Measurements from ENCODE around the gene MRPS35.

Gene MRPS35

DNA sequence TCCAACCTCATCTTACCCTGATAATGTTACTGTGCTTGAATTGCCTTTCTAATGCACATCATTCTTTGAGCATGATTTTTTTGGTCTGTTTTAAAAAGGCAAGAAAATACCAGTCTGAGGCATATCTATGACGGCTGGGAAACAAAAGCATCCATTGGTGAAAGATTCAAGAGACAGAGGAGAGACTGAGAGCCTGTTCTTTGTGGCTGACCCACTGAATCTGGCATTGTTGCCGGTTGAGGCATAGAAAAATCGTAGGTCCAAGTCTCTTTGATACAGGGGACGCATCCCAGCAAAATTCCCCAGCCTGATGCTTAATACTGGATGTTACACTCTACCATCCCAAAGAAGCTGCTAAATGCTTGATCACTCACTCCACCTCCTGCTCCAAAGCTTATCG lies 66.5 kb downstream of the MRPS35 start:
- DNase-seq = no peak

DNA sequence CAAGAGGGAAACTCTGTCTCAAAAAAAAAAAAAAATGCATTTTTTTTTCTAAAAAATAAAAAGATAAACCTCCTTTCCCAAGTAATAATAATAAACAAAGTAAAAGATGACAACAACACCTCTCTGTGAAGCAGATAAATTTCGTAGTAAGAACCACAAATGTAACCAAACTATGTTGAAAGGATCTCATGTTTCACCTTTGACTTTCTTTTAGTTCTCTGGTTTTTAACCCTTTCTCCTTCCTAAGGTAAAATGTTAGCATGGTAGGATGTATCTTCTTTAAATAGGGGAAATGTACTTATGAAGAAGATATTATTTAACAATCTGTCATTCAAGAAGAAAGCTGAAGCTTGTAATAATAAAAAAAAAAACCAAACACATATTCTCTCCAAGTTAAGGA lies 67.6 kb downstream of the MRPS35 start:
- no peak for DNase-seq

DNA sequence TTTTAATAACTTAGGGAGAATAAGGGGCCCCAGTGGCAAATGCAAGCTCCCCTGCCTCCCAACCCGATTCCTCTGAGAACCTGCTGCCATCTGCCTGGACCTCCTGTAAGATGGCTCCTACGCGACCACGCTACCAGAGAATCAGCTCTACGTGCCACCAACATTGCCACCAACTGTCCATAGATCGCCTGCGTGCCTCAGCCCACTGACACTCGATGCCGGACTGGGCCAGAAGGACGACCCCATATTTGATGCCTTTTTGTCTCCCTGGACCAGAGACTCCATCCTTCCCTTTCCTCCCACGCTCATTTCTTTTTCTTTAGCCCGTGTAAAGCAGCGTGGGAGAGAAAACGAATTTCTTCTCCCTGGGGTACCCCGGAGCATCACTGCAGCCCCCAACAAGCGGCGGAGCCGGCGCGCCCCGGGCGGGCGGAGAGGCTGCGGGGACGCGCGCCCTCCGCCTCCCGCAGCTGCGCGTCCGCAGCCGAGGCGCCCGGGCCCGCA lies 68.8 kb downstream of the MRPS35 start:
- peak; percentile 16 for DNase-seq

DNA sequence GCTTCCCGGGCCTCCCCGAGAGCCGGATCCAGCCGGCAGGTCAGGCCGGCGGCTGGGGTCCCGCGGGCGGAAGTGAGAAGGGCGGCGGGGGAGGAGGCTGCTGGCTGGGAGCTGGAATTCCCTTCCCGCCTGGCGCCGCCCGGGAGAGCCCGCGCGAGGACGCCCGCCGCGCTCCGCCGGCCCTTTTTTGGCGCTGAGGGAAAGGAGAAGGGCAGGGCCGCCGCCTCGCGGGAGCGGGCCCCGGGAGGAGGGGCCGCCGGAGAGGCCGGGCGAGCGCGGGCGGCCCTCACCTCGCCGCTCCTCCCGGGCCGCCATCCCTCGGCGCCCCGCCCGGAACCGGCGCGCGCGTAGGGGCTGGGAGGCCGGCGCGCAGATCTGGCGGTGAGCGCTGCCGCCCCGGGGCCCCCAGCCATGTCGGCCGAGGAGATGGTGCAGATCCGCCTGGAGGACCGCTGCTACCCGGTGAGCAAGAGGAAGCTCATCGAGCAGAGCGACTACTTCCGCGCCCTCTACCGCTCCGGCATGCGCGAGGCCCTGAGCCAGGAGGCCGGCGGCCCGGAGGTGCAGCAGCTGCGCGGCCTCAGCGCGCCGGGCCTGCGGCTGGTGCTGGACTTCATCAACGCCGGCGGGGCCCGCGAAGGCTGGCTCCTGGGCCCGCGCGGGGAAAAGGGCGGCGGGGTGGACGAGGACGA lies 69.4 kb downstream of the MRPS35 start, which contains the start of the genes KLHL42 and MANSC4:
TSS of gene KLHL42 (plus strand) at position 314 of the 692 bp plus-strand sequence. CDS start at position 412, 98 bp downstream.
TSS of gene MANSC4 (minus strand) at position 317 of the 692 bp plus-strand sequence. CDS start 8,960 bp downstream, outside the sequence.
- peak; percentile 76 for DNase-seq

DNA sequence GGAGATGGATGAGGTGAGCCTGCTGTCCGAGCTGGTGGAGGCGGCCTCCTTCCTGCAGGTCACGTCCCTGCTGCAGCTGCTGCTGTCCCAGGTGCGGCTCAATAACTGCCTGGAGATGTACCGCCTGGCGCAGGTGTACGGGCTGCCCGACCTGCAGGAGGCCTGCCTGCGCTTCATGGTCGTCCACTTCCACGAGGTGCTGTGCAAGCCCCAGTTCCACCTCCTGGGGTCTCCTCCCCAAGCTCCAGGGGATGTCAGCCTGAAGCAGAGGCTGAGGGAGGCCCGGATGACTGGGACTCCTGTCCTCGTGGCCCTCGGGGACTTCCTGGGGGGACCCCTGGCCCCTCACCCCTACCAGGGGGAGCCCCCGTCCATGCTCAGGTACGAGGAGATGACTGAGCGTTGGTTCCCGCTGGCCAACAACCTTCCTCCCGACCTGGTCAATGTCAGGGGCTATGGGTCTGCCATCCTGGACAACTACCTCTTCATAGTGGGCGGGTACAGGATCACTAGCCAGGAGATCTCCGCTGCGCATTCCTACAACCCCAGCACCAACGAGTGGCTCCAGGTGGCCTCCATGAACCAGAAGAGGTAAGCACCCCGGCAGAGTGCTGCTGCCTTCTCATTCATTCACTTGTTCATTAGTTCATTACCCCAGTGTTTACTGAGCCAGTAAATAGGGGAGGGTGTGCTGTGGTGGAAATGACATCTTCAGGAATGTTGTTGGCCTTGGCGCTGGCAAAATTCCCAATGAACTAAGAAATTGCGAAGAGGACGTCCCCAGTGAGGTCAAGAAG lies 70.2 kb downstream of the MRPS35 start:
- peak; percentile 49 for DNase-seq

DNA sequence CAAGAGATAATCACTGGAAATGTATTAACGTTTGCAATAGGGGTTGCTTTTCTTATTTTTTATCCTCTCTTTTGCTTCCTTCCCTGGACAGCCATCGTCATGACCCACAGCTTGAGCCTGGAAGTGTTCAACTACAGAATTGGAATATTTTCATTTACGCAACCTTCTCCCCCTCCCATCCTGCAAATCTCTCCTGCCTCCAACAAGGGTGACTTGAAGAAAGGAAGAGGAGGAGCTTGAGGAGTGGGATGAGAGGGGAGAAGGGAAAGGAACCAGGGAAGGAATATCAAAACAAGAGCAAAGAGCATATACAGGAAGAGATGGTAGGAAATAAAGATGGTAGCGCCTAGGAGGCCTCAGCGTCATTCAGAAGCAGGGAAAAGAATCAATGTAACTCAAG lies 71.0 kb downstream of the MRPS35 start:
- DNase-seq = no peak

DNA sequence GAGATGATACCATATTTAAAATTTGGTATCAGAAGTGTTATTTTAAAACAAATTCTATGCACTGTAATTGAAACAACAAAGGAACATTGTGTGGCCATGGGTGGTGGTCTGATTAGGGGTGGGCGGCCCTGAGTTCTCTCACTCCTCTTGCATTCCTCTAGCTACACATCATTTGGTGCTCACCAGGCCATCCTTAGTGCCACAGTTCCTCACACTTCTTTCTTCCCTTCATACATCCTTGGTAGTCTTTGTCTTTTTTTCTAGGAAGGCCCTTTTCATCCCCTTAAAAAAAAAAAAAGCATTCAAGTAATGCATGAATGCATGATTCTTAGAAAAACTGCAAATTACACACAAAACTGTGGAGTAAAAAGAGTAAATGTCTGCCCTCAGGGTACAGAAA lies 71.8 kb downstream of the MRPS35 start:
- DNase-seq = no peak

DNA sequence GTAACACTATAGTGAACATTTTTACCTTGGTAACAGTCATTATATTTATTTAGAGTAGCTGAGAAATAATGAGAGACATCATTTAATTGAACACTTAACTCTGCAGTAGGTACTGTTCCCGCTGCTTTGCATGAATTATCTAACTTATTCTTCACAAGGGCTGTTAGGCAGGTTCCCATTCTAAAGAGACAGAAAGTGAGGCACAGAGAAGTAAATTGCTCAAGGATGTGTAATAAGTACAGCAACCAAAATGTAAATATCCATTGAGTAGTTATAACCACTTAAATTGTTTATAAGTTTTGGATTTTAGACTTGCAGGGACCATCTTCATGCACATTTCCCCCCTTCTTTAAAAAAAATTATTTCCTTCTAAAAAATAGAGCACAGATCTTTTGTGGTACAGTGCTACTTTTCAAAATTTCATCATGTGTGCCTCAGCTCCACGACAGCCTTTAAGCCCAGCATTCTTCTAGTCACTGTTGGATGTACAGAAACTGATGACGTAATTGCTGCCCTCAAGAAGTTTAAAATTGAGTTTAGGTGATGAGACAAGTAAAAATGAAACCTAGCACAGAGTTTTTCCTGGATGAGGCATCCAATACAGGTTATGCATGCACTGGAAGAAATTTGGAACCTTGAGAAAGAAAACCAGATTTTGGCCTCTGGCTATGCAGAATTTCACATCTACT lies 75.4 kb downstream of the MRPS35 start:
- DNase-seq = no peak

DNA sequence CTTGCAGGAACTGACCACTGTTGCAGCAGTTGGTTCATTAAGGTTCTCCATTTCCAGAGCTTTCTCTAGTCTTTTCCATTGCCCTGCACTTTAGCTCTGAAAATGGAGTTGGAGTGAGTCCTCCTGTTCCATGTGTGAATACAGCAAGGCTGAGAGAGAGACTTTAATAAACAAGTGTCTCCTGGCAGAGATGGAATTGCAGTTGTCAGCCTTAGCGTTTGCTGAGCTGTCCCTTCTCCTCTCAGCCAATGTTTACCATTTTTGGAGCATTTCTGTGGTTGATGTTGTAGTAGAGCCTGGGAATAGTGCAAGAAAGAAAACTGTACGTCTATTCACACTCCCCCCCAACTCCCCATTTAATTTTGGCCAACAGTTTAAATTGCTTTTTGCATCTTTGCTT lies 76.9 kb downstream of the MRPS35 start:
- DNase-seq = no peak

DNA sequence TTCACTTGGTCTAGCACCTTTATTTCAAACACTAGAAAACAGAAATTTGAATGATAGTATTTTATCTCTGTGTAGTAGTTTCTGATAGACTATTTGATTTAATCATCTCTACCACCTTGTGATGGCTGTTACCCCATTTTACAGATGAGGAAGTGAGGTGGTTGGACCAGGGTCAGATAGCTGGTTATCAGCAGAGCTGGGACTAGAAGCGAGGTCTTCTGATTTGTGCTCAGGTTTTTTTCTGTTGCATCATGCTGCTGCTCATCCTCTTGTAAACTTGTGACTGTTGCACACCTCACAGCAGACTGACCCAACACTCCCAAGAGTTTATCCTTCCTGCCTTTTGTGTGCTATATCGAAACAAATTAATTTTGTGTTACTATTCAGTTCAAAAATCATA lies 79.5 kb downstream of the MRPS35 start:
- DNase-seq = no peak

DNA sequence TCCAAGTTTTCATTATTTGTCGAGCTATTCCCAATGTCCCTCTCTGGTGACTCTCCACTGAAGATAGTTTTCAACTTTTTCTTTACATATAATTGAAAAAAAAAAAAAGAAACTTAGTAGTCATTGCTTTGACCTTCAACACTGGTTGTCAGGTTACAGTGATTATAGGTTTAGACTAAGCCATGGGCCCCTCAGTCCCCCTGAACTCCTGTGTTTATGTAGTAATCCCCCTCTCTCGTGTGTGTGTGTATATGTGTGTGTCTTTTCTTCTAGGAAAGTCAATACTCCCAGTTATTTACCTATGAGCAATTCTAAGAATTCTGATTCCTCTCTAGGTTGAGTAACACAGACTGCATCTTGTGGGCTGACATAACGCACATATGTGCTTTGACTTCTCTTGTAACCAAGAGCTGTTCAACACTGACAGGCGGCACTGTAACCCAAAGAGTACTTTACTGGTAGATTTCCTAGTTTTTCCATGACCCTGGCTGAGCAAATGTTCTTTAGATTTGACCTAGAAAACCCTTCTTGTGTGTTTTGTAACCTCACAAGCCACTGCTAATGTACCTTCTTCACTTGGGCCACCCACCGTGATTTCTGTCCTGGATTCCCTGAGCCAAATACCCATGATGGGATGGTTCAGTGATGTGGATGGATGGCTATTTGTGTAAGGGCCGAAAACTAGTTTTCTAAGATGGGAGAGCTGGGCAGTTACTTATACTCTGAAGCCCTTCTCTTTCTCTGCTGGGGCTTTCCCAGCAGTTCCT lies 84.4 kb downstream of the MRPS35 start:
- no peak for DNase-seq

DNA sequence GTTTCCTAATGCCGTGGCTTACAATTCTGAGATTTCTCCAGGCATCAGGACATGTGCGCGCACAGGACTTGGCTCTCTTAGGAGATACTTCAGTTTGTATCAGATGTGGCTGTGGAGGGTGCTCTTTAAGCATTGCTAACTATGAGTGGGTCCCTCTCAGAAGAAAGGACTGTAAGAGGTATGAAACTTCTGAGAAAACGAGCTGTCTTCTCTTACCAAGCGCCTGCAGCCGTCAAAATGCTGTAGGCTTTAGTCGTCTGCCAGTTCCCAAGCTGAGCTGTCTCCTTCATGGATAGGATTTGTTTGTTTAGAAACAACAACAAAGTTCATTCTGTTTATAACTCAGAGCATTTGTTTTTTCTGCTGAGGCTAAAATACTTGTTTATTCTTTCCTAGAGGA lies 85.5 kb downstream of the MRPS35 start:
- no peak for DNase-seq

DNA sequence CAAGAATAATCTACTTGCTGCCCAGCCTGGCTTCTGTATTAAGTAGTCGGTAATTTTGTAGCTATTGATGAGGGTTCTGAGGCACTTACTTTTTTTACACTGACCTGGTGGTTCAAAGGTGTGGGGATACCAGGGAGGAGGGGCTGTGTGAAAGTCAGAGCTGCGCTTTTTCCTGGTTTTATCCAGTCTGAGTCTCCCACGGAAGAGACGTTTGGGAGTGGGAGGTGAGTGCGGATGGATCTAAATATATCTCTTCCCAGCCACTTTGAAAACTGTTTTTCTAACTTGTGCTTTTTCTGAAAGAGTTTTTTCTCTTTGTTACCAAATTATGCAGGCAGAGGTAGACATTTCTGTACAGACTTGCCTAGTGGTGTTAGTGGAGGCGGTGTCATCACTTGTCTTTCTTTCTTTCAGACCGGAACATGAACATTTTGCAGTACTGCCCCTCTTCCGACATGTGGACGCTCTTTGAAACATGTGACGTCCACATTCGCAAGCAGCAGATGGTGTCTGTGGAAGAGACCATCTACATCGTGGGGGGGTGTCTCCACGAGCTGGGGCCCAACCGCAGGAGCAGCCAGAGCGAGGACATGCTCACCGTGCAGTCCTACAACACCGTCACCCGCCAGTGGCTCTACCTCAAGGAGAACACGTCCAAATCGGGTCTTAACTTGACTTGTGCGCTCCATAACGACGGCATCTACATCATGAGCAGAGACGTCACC lies 86.8 kb downstream of the MRPS35 start:
- DNase-seq = no peak

DNA sequence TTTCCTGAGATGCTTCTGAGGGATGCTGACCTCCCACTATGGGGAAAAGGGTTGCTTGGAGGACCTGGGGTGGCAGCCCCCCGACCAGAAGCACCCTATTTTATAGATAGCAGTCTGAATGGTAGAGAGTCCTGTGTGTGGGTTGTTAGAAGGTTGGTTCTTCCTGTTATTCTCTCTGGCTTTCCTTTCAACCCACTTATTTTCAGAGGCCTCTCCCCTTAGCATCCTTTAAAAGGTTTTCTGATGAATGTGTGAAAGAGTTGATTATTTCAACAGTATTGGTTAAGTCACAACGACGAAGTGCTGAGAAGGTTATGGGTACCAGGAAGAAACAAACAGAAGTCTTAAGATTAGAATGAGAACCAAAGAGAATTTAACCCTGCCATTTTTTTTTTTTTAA lies 90.2 kb downstream of the MRPS35 start:
- DNase-seq = no peak

DNA sequence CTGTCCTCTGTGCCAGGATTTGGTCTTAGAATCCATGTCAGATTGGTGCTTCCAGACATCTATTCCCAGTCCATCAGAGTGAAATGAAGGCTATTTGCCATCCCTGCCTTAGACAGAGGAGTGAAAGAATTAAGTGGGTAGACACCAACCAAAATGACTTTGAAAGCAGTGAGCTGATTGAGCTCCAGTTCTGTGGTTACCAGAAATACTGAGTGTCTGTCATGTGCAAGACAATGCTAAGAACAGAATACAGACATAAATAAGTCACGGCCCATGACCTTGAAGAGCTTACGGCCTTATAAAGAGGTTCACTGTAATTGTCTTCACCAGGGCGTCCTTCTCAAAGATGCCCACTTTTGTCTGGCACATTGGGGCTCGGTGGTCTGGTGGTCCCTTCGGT lies 91.0 kb downstream of the MRPS35 start:
- DNase-seq = no peak

DNA sequence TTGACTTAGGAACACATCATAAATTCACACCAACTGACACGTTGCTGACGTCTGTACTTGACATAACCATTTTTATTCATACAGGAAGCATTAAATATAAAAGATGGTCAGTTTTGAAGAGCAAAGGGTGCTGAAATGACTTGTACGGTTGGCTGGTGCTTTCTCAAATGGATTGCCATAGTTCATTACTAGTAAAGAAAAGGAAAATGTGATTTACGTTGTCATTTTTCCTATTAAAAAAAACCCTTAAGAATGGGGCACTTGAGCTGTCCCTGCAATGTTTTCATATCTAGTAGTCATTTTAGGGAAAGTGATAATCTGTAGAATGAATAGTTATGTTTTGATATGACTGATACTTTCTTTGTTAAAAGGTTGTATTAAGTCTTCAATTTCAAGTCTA lies 91.9 kb downstream of the MRPS35 start:
- DNase-seq = no peak

DNA sequence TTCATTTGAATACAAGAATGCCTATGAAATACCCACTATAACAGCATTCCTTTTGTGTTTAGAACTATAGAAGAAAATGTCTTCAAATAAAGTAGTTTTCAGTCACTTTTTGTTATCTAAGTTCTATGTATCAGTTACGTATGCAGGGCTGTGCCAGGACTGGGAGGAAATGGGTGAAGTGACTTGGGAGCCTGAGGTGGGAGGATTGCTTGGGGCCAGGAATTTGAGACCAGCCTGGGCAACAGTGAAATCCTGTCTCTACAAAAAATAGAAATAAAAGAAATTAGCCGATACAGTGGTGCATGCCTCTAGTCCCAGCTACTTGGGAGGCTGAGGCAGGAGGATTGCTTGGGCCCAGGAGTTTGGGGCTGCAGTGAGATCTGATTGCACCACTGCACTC lies 92.3 kb downstream of the MRPS35 start:
- DNase-seq = no peak

DNA sequence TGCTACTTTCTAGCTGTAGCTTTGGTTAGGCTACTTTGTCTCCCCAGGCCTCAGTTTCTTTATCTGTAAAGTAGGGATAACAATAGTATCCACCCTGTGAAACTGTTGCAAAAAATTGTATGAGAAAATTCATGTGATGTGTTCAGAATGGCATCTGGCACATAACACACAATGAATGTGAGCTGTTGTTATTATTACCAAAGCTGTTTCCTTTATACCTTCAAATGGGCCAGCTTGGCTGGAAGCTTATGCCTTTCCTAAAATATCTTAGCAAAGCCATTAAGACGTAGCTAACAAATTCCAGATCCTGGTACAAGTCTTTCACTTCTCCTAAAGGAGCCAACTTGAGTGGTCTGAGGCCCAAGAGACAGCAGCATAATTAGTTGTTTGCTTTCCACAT lies 94.6 kb downstream of the MRPS35 start:
- DNase-seq = no peak
